HCT116 (cell line): ENCODE measurements around the gene EVI5. TPM values are rescaled to one million over a fixed set of nuclear protein-coding genes. Genes with fewer than 3 reads are reported as not detected.

Source experiments
- ATAC-seq: fragments of 200-7000 bp; cut with Tn5 transposase; 2 replicates; pipeline ENCODE4 v1.9.1; 2020; ENCODE audit warnings: mild to moderate bottlenecking, moderate library complexity
- BruUV-seq: library from RNA; stranded (reverse); fragments of 400-500 nt; replicated peaks from 2 replicates; lab custom pipeline; 2021; lab: Mats Ljungman, UMichigan
- CTCF ChIA-PET: fragments of 300-600 bp; sonication (Branson Sonifier 250); formaldehyde crosslinking; loops from one replicate; lab custom pipeline; 2021; ENCODE audit warnings: antibody characterized with exemption; lab: Charles Lee
- POLR2A ChIA-PET: fragments of 300-600, 350-600 bp; sonication (Branson Sonifier 250); formaldehyde crosslinking; loops from one replicate; lab custom pipeline; 2021; ENCODE audit warnings: antibody characterized with exemption; lab: Charles Lee
- RAD21 ChIA-PET, 2 experiments: fragments of 300-600 bp; sonication (Branson Sonifier 250); formaldehyde crosslinking; loops; one replicate each; lab custom pipeline; 2023; ENCODE audit warnings: low total read pairs in 2 of 2; ENCODE audit not compliant: uncharacterized antibody in 2 of 2, unreplicated experiment in 2 of 2, low non-redundant PET in 1 of 2; lab: Charles Lee
- DNase-seq: peaks from one replicate; pipeline ENCODE4 v3.0.0-alpha.2; 2010; ENCODE audit warnings: low read depth, low spot score
- H2AFZ ChIP-seq: fragments of 200-600 bp; shearing (Covaris generic), sonication (generic); 2 replicates; pipeline ENCODE4 v1.6.1; 2017; ENCODE audit warnings: low read depth, mixed run types, mixed read lengths, antibody characterized with exemption, low read length; ENCODE audit not compliant: poor library complexity, severe bottlenecking
- H3K27ac ChIP-seq: 2 replicates; pipeline ENCODE4 v1.5.1; 2012; ENCODE audit warnings: low read depth, low read length
- H3K27me3 ChIP-seq: fragments of 200-600 bp; sonication (generic); 2 replicates; pipeline ENCODE4 v1.6.1; 2016; ENCODE audit warnings: mixed run types, low read length, mixed read lengths; ENCODE audit not compliant: insufficient read depth
- H3K36me3 ChIP-seq, 2 experiments: fragments of 200-500 bp in 1 of 2; fragments of 200-600 bp in 1 of 2; sonication (Bioruptor generic) in 1 of 2; sonication (generic) in 1 of 2; 2 replicates each; pipeline versions ENCODE4 v1.5.1 to v1.6.1; 2014 to 2016; ENCODE audit warnings: low read length in 2 of 2, inconsistent platforms in 1 of 2, mixed read lengths in 1 of 2, mixed run types in 1 of 2; ENCODE audit not compliant: insufficient read depth in 2 of 2, control insufficient read depth in 1 of 2
- H3K4me1 ChIP-seq, 2 experiments: fragments of 200-600 bp in 1 of 2; sonication (generic) in 1 of 2; 2 replicates each; pipeline versions ENCODE4 v1.5.1 to v1.6.1; 2012 to 2017; ENCODE audit warnings: low read length in 2 of 2, inconsistent platforms in 1 of 2, mild to moderate bottlenecking in 1 of 2, mixed read lengths in 1 of 2, mixed run types in 1 of 2, moderate library complexity in 1 of 2; ENCODE audit not compliant: insufficient read depth in 2 of 2, control insufficient read depth in 1 of 2
- H3K4me2 ChIP-seq: fragments of 200-600 bp; sonication (generic); 2 replicates; pipeline ENCODE4 v1.6.1; 2017; ENCODE audit warnings: mixed run types, low read length, mixed read lengths
- H3K4me3 ChIP-seq, 2 experiments: fragments of 200-600 bp in 1 of 2; sonication (generic) in 1 of 2; replicated peaks in 1 of 2; 2 replicates each; pipeline ENCODE4 v1.5.1; 2011 to 2016; ENCODE audit warnings: low read length in 2 of 2, control low read depth in 1 of 2, low read depth in 1 of 2, mild to moderate bottlenecking in 1 of 2, mixed read lengths in 1 of 2, mixed run types in 1 of 2
- H3K79me2 ChIP-seq: fragments of 200-600 bp; sonication (generic); 2 replicates; pipeline ENCODE4 v1.6.1; 2017; ENCODE audit warnings: mild to moderate bottlenecking, mixed run types, low read length, moderate library complexity, mixed read lengths; ENCODE audit not compliant: insufficient read depth
- H3K9ac ChIP-seq: fragments of 200-600 bp; sonication (generic); 2 replicates; pipeline ENCODE4 v1.6.1; 2016; ENCODE audit warnings: low read length, mixed read lengths
- H3K9me2 ChIP-seq: fragments of 200-600 bp; sonication (generic), shearing (Covaris generic); 2 replicates; pipeline ENCODE4 v1.6.1; 2017; ENCODE audit warnings: mixed run types, mild to moderate bottlenecking, moderate library complexity; ENCODE audit not compliant: insufficient read depth
- H3K9me3 ChIP-seq, 2 experiments: fragments of 200-500 bp in 1 of 2; fragments of 200-600 bp in 1 of 2; sonication (Bioruptor generic) in 1 of 2; sonication (generic) in 1 of 2; 2 replicates each; pipeline ENCODE4 v1.6.1; 2014 to 2017; ENCODE audit warnings: low read length in 2 of 2, mixed read lengths in 2 of 2, inconsistent platforms in 1 of 2, low read depth in 1 of 2, mild to moderate bottlenecking in 1 of 2, mixed run types in 1 of 2, moderate library complexity in 1 of 2; ENCODE audit not compliant: control insufficient read depth in 1 of 2, insufficient read depth in 1 of 2
- H4K20me1 ChIP-seq: fragments of 200-600 bp; sonication (generic), shearing (Covaris generic); 2 replicates; pipeline ENCODE4 v1.6.1; 2017; ENCODE audit warnings: mixed run types, mild to moderate bottlenecking, moderate library complexity; ENCODE audit not compliant: insufficient read depth
- ATF3 ChIP-seq: IDR thresholded peaks from 2 replicates; pipeline ENCODE4 v1.6.1; 2012
- CBX3 ChIP-seq: IDR thresholded peaks from 2 replicates; pipeline ENCODE4 v1.6.1; 2012; ENCODE audit warnings: low read depth
- EGR1 ChIP-seq: IDR thresholded peaks from 2 replicates; pipeline ENCODE4 v1.6.1; 2012; ENCODE audit warnings: low read depth
- EZH2phosphoT487 ChIP-seq: fragments of 200-600 bp; IDR thresholded peaks from 2 replicates; pipeline ENCODE4 v1.6.1; 2018; ENCODE audit warnings: antibody characterized with exemption, borderline replicate concordance
- FOSL1 ChIP-seq: IDR thresholded peaks from 2 replicates; pipeline ENCODE4 v1.6.1; 2012; ENCODE audit warnings: low read depth
- POLR2A ChIP-seq: IDR thresholded peaks from 2 replicates; pipeline ENCODE4 v1.7.0; 2011; ENCODE audit warnings: borderline replicate concordance; ENCODE audit not compliant: insufficient read depth, insufficient read length; ENCODE audit errors: extremely low read depth
- POLR2AphosphoS5 ChIP-seq: IDR thresholded peaks from 2 replicates; pipeline ENCODE4 v1.6.1; 2011; ENCODE audit warnings: mild to moderate bottlenecking, low read depth, low read length, moderate library complexity
- RAD21 ChIP-seq: IDR thresholded peaks from 2 replicates; pipeline ENCODE4 v1.6.1; 2012; ENCODE audit warnings: low read depth, mild to moderate bottlenecking
- SIN3A ChIP-seq: IDR thresholded peaks from 2 replicates; pipeline ENCODE4 v1.6.1; 2012; ENCODE audit warnings: low read depth
- SP1 ChIP-seq: IDR thresholded peaks from 2 replicates; pipeline ENCODE4 v1.6.1; 2012; ENCODE audit warnings: low read depth
- SRF ChIP-seq: IDR thresholded peaks from 2 replicates; pipeline ENCODE4 v1.6.1; 2012; ENCODE audit warnings: low read depth
- TCF7L2 ChIP-seq: IDR thresholded peaks from 2 replicates; pipeline ENCODE4 v1.7.0; 2011; ENCODE audit warnings: borderline replicate concordance, inconsistent platforms; ENCODE audit not compliant: insufficient read depth, insufficient read length; ENCODE audit errors: extremely low read depth
- YY1 ChIP-seq: IDR thresholded peaks from 2 replicates; pipeline ENCODE4 v1.6.1; 2011; ENCODE audit warnings: low read length, low read depth, moderate library complexity, mild to moderate bottlenecking; ENCODE audit not compliant: insufficient replicate concordance; ENCODE audit errors: extremely low read depth
- ZBTB33 ChIP-seq: IDR thresholded peaks from 2 replicates; pipeline ENCODE4 v1.6.1; 2011; ENCODE audit warnings: mild to moderate bottlenecking, low read length, moderate library complexity; ENCODE audit not compliant: insufficient replicate concordance; ENCODE audit errors: extremely low read depth
- ZFX ChIP-seq: fragments of 450-650 bp; IDR thresholded peaks from 2 replicates; pipeline ENCODE4 v1.6.1; 2017
- ZNF274 ChIP-seq: fragments of 200-500 bp; sonication (Bioruptor generic); IDR thresholded peaks from 2 replicates; pipeline ENCODE4 v1.6.1; 2014; ENCODE audit warnings: mild to moderate bottlenecking, low read depth, low read length, inconsistent platforms
- intact Hi-C: fragments of 100-400 bp; cut with micrococcal nuclease; formaldehyde crosslinking; loops from 2 replicates; pipeline ENCODE4 v1.10.0; 2022
- total RNA-seq: library from RNA; stranded (reverse); gene quantifications from one replicate; pipeline ENCODE4 v1.2.1, GENCODE V29; 2021; ENCODE audit not compliant: unreplicated experiment
- TF ChIP-seq, protein P1 (sequence below), 3 experiments: fragments of 200-600 bp in 1 of 3; sonication (generic) in 1 of 3; IDR thresholded peaks in 2 of 3; conservative IDR thresholded peaks in 1 of 3; 2 replicates each; pipeline ENCODE4 v1.5.1; 2012 to 2017; ENCODE audit warnings: low read depth in 2 of 3, low read length in 2 of 3, antibody characterized with exemption in 1 of 3, borderline replicate concordance in 1 of 3, control low read depth in 1 of 3, mild to moderate bottlenecking in 1 of 3, mixed read lengths in 1 of 3, mixed run types in 1 of 3, moderate library complexity in 1 of 3; ENCODE audit not compliant: insufficient read depth in 1 of 3
- TF ChIP-seq, protein P2 (sequence below): IDR thresholded peaks from 2 replicates; pipeline ENCODE4 v1.6.1; 2012; ENCODE audit warnings: low read depth

The EVI5 gene
- total RNA-seq, 1 experiment from 2014 or later = 21.8 TPM

GRCh38 chr1:92538413-92539061 lies 246.4 kb downstream of the EVI5 start:
- no peak overlapping the region for H3K4me3 ChIP-seq
- intact Hi-C loops = no loop called here
- no peak overlapping the region for H3K9ac ChIP-seq
- TF ChIP-seq POLR2AphosphoS5 (no peak), POLR2A (no peak), ZBTB33 (no peak), EGR1 (no peak), SRF (no peak), SIN3A (no peak), FOSL1 (no peak), CBX3 (no peak), ZNF274 (no peak), YY1 (no peak), ZFX (no peak), ATF3 (no peak), SP1 (no peak), EZH2phosphoT487 (no peak), RAD21 (no peak), TCF7L2 (no peak)
- TF ChIP-seq, protein P1, sequence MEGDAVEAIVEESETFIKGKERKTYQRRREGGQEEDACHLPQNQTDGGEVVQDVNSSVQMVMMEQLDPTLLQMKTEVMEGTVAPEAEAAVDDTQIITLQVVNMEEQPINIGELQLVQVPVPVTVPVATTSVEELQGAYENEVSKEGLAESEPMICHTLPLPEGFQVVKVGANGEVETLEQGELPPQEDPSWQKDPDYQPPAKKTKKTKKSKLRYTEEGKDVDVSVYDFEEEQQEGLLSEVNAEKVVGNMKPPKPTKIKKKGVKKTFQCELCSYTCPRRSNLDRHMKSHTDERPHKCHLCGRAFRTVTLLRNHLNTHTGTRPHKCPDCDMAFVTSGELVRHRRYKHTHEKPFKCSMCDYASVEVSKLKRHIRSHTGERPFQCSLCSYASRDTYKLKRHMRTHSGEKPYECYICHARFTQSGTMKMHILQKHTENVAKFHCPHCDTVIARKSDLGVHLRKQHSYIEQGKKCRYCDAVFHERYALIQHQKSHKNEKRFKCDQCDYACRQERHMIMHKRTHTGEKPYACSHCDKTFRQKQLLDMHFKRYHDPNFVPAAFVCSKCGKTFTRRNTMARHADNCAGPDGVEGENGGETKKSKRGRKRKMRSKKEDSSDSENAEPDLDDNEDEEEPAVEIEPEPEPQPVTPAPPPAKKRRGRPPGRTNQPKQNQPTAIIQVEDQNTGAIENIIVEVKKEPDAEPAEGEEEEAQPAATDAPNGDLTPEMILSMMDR (IDR thresholded peaks at IDR 0.05 in 2 of 3, conservative IDR thresholded peaks at IDR 0.05 in 1 of 3; ENCODE audit: borderline replicate concordance in 1 of 3, insufficient read depth in 1 of 3, low read depth in 2 of 3, low read length in 2 of 3) = no peak
- TF ChIP-seq, protein P2, sequence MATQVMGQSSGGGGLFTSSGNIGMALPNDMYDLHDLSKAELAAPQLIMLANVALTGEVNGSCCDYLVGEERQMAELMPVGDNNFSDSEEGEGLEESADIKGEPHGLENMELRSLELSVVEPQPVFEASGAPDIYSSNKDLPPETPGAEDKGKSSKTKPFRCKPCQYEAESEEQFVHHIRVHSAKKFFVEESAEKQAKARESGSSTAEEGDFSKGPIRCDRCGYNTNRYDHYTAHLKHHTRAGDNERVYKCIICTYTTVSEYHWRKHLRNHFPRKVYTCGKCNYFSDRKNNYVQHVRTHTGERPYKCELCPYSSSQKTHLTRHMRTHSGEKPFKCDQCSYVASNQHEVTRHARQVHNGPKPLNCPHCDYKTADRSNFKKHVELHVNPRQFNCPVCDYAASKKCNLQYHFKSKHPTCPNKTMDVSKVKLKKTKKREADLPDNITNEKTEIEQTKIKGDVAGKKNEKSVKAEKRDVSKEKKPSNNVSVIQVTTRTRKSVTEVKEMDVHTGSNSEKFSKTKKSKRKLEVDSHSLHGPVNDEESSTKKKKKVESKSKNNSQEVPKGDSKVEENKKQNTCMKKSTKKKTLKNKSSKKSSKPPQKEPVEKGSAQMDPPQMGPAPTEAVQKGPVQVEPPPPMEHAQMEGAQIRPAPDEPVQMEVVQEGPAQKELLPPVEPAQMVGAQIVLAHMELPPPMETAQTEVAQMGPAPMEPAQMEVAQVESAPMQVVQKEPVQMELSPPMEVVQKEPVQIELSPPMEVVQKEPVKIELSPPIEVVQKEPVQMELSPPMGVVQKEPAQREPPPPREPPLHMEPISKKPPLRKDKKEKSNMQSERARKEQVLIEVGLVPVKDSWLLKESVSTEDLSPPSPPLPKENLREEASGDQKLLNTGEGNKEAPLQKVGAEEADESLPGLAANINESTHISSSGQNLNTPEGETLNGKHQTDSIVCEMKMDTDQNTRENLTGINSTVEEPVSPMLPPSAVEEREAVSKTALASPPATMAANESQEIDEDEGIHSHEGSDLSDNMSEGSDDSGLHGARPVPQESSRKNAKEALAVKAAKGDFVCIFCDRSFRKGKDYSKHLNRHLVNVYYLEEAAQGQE = no peak
- H3K79me2 ChIP-seq = no peaks in the 10 kb centered on the region
- ChIA-PET RAD21 (no interaction called here), CTCF (no interaction called here), POLR2A (no interaction called here)
- H3K27me3 ChIP-seq = no peaks in the 10 kb centered on the region
- no peaks in the 10 kb centered on the region for H3K9me2 ChIP-seq
- no peaks in the 10 kb centered on the region for H4K20me1 ChIP-seq
- no peak overlapping the region for H3K4me2 ChIP-seq
- no peak overlapping the region for H2AFZ ChIP-seq
- BruUV-seq = no TSS peak
- H3K27ac ChIP-seq = no peak overlapping the region
- H3K9me3 ChIP-seq = no peaks in the 10 kb centered on the region
- H3K4me1 ChIP-seq = 0 out of 4 replicates have a peak, but pooled peaks cover 0 to 3% of the 10 kb centered on the region in 2 experiments
- DNase-seq (no peak), ATAC-seq (no peak)
- H3K36me3 ChIP-seq = no peaks in the 10 kb centered on the region
